ENCODE measurements around the gene CAT. TPM values are rescaled to one million over a fixed set of nuclear protein-coding genes. Genes with fewer than 3 reads are reported as not detected.
"Not testable (repeated sequence)": the region's sequence is repeated elsewhere in the genome, so short reads cannot be mapped to it uniquely, and the experiment has no call there.

Gene CAT
- total RNA-seq, 1 donor from 2014 or later: 69.2 TPM

GRCh38 chr11:34416766-34417165, 22.0 kb upstream of the CAT start:
- Histone ChIP-seq H3K9me3 (peaks cover 0 to 13% of the 10 kb centered on the region in 2 donors), H3K27ac (no peak overlapping the region), H3K4me1 (no peaks in the 10 kb centered on the region), H3K4me3 (no peak overlapping the region), H3K27me3 (no peaks in the 10 kb centered on the region), H3K36me3 (no peaks in the 10 kb centered on the region)
- intact Hi-C loops (cut with DNase I): no loop called here
- no peak for DNase-seq (ENCODE audit: low spot score in 2 of 2)
- TF ChIP-seq CTCF (IDR thresholded peaks at IDR 0.05): no peak

- Histone ChIP-seq H3K27me3 (no peaks in the 10 kb centered on the region), H3K36me3 (no peaks in the 10 kb centered on the region), H3K4me3 (no peak overlapping the region), H3K9me3 (peaks cover 0 to 13% of the 10 kb centered on the region in 2 donors), H3K27ac (no peak overlapping the region), H3K4me1 (no peaks in the 10 kb centered on the region)
- TF ChIP-seq CTCF (IDR thresholded peaks at IDR 0.05): no peak
- intact Hi-C loops (cut with DNase I): no loop called here
- DNase-seq (ENCODE audit: low spot score in 2 of 2): no peak
Observed at GRCh38 chr11:34417202-34417601, 21.5 kb upstream of the CAT start.

- H3K27ac ChIP-seq: no peak overlapping the region
- H3K27me3 ChIP-seq: no peaks in the 10 kb centered on the region
- intact Hi-C loops (cut with DNase I): no loop called here
- H3K4me1 ChIP-seq: no peaks in the 10 kb centered on the region
- no peaks in the 10 kb centered on the region for H3K36me3 ChIP-seq
- no peak for TF ChIP-seq CTCF (IDR thresholded peaks at IDR 0.05)
- H3K4me3 ChIP-seq: no peak overlapping the region
- no peaks in the 10 kb centered on the region for H3K9me3 ChIP-seq
- no peak for DNase-seq (ENCODE audit: low spot score in 2 of 2)
Observed at GRCh38 chr11:34419158-34419557, 19.6 kb upstream of the CAT start.

GRCh38 chr11:34423300-34423699, 15.4 kb upstream of the CAT start:
- DNase-seq (ENCODE audit: low spot score in 2 of 2): no peak
- intact Hi-C loops (cut with DNase I): no loop called here
- no peaks in the 10 kb centered on the region for H3K27me3 ChIP-seq
- H3K4me1 ChIP-seq: no peaks in the 10 kb centered on the region
- no peak overlapping the region for H3K27ac ChIP-seq
- no peaks in the 10 kb centered on the region for H3K9me3 ChIP-seq
- no peaks in the 10 kb centered on the region for H3K36me3 ChIP-seq
- TF ChIP-seq CTCF (IDR thresholded peaks at IDR 0.05): no peak
- no peak overlapping the region for H3K4me3 ChIP-seq

- H3K4me1 ChIP-seq; DNase-seq (ENCODE audit: low spot score in 2 of 2); H3K27ac ChIP-seq; H3K36me3 ChIP-seq; intact Hi-C loops (cut with DNase I); H3K4me3 ChIP-seq; H3K27me3 ChIP-seq; H3K9me3 ChIP-seq: not testable (repeated sequence)
Observed at GRCh38 chr11:34424826-34425225, 13.9 kb upstream of the CAT start.

GRCh38 chr11:34425360-34425759, 13.4 kb upstream of the CAT start:
- no peak for DNase-seq (ENCODE audit: low spot score in 2 of 2)
- Histone ChIP-seq H3K27ac (no peak overlapping the region), H3K4me1 (no peaks in the 10 kb centered on the region), H3K36me3 (no peaks in the 10 kb centered on the region), H3K4me3 (no peak overlapping the region), H3K9me3 (no peaks in the 10 kb centered on the region), H3K27me3 (no peaks in the 10 kb centered on the region)
- intact Hi-C loops (cut with DNase I): no loop called here
- TF ChIP-seq CTCF (IDR thresholded peaks at IDR 0.05): no peak

Data from ascending aorta (tissue), 2 donors.